GM12874 (cell line): ENCODE data around the gene RAB36.

Experiments
- TF ChIP-seq, protein P1 (sequence below): IDR thresholded peaks from 2 replicates; pipeline ENCODE4 v1.5.1; 2011; ENCODE audit warnings: low read depth, mild to moderate bottlenecking, control low read depth, low read length, moderate library complexity; ENCODE audit not compliant: insufficient read depth

Gene RAB36

DNA sequence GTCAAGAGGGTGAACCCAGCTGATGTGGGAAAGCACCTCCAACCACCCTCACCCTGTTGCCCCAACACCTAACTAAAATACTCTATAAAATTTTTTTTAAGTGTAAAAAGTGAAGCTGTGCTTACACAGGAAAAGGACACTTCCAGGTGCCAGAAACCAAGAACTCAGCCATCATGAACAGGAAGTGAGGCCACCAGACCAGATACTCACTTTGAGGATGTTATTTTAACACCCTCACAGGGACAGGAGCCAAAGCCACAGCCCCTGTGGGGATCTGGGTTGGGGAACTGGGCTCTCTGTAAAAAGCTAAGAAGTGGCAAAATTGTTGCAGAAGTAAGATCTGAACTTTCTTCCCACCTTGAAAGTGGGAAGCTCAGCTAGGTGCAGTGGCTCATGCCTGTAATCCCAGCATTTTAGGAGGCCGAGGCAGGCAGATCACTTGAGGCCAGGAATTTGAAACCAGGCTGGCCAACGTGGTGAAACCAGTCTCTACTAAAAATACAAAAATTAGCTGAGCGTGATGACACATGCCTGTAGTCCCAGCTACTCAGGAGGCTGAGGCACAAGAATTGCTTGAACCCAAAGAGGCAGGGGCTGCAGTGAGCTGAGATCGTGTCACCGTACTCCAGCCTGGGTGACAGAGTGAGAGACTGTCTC lies 7.2 kb upstream of the RAB36 start:
- TF ChIP-seq, protein P1, sequence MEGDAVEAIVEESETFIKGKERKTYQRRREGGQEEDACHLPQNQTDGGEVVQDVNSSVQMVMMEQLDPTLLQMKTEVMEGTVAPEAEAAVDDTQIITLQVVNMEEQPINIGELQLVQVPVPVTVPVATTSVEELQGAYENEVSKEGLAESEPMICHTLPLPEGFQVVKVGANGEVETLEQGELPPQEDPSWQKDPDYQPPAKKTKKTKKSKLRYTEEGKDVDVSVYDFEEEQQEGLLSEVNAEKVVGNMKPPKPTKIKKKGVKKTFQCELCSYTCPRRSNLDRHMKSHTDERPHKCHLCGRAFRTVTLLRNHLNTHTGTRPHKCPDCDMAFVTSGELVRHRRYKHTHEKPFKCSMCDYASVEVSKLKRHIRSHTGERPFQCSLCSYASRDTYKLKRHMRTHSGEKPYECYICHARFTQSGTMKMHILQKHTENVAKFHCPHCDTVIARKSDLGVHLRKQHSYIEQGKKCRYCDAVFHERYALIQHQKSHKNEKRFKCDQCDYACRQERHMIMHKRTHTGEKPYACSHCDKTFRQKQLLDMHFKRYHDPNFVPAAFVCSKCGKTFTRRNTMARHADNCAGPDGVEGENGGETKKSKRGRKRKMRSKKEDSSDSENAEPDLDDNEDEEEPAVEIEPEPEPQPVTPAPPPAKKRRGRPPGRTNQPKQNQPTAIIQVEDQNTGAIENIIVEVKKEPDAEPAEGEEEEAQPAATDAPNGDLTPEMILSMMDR = no peak

- TF ChIP-seq, protein P1 = no peak
Measured at GRCh38 chr22:23138584-23139435, 6.5 kb upstream of the RAB36 start.

- TF ChIP-seq, protein P1 = no peak
Measured at GRCh38 chr22:23140385-23140784, 4.9 kb upstream of the RAB36 start.

GRCh38 chr22:23142546-23143105 lies 2.7 kb upstream of the RAB36 start:
- TF ChIP-seq, protein P1 = no peak

- TF ChIP-seq, protein P1 = no peak
Measured at GRCh38 chr22:23143119-23143518, 2.2 kb upstream of the RAB36 start.

GRCh38 chr22:23144432-23144831 lies 845 bp upstream of the RAB36 start:
- TF ChIP-seq, protein P1 = no peak

DNA sequence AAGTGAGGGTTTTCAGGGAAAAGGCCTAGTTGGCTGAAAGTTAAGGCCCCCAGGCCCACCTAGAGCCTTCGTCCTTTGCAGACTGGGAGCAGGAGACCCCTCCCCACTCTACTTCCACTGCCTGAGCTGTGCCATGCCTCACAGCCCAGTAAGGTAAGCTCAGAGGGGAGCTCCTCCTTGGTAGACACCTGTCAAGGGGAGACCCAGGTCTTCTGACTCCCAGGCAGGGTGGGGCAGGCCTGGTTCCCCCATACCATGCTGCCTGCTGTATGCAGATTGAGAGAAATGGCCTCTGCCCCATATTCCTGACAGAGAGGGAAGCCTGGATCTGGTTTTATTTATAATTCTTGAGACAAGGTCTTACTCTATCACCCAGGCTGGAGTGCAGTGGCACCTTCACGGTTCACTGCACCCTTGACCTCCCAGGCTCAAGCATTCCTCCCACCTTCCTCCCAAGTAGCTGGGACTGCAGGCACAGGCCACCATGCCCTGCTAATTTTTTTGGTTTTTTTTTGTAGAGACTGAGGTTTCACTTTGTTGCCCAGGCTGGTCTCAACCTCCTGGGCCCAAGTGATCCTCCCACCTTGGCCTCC lies 697 bp downstream of the RAB36 start:
- TF ChIP-seq, protein P1 = no peak
